GM20431 (cell line): ENCODE measurements around the gene PLCD4.

Source experiments
- in situ Hi-C: fragments of 300-500 bp; cut with MseI, MboI; formaldehyde crosslinking; loops from one replicate; pipeline ENCODE4 v1.15.0; 2020; ENCODE audit warnings: low sequenced_read_pairs; ENCODE audit not compliant: unreplicated experiment

The PLCD4 gene

GRCh38 chr2:218659988-218660358 is 52.3 kb downstream of the PLCD4 start:
- in situ Hi-C loops = loop anchor here (25.0 kb wide), 2 partner anchors 177 to 248 kb away; partner anchors contain the start of genes PRKAG3 and VIL1

- in situ Hi-C loops = loop anchor here (25.0 kb wide), 2 partner anchors 175 to 250 kb away; partner anchors contain the start of genes PRKAG3 and VIL1
Measured at GRCh38 chr2:218662377-218662776, 54.7 kb downstream of the PLCD4 start.

GRCh38 chr2:218662827-218663226 is 55.1 kb downstream of the PLCD4 start:
- in situ Hi-C loops = loop anchor here (25.0 kb wide), 2 partner anchors 174 to 251 kb away; partner anchors contain the start of genes PRKAG3 and VIL1

GRCh38 chr2:218663901-218664300 is 56.2 kb downstream of the PLCD4 start:
- in situ Hi-C loops = loop anchor here (25.0 kb wide), 2 partner anchors 173 to 252 kb away; partner anchors contain the start of genes PRKAG3 and VIL1

- in situ Hi-C loops = loop anchor here (25.0 kb wide), 2 partner anchors 173 to 252 kb away; partner anchors contain the start of genes PRKAG3 and VIL1
Measured at GRCh38 chr2:218664653-218665052, 57.0 kb downstream of the PLCD4 start.

GRCh38 chr2:218671097-218671653 is 63.5 kb downstream of the PLCD4 start:
- in situ Hi-C loops = loop anchor here (25.0 kb wide), 2 partner anchors 166 to 259 kb away; partner anchors contain the start of genes PRKAG3 and VIL1

GRCh38 chr2:218671654-218672566 is 64.2 kb downstream of the PLCD4 start, which contains the start of the genes RNF25 and STK36:
Gene RNF25, minus strand, starts transcription at chr2:218672002. Its CDS starts 32 bp downstream, at chr2:218671970.
Gene STK36, plus strand, starts transcription at chr2:218672086. Its CDS starts 744 bp downstream, at chr2:218672830.
- in situ Hi-C loops = loop anchor here (25.0 kb wide), 2 partner anchors 165 to 260 kb away; partner anchors contain the start of genes PRKAG3 and VIL1

GRCh38 chr2:218679119-218679518 is 71.4 kb downstream of the PLCD4 start:
- in situ Hi-C loops = no loop called here

GRCh38 chr2:218680061-218680460 is 72.4 kb downstream of the PLCD4 start:
- in situ Hi-C loops = no loop called here
